NCI-H460 (cell line): ENCODE results near the gene PTGER4. TPM values are rescaled to one million over a fixed set of nuclear protein-coding genes. Genes with fewer than 3 reads are reported as not detected.
"Not testable (repeated sequence)": the region's sequence is repeated elsewhere in the genome, so short reads cannot be mapped to it uniquely, and the experiment has no call there.

ENCODE experiments used
- DNase-seq: peaks from one replicate; pipeline ENCODE4 v3.0.0-alpha.2; 2016; ENCODE audit warnings: low read depth; ENCODE audit errors: extremely low read depth
- polyA plus RNA-seq: library from polyadenylated mRNA; depleted of rRNA; stranded (reverse); fragments of >200 nt; gene quantifications from 2 replicates; pipeline ENCODE4 v1.2.3, GENCODE V29; 2014; cell fraction: nucleus; rRNA removed
- total RNA-seq: library from RNA; depleted of rRNA; stranded (reverse); fragments of >200 nt; shearing (Covaris generic); gene quantifications from 2 replicates; pipeline ENCODE4 v1.2.3, GENCODE V29; 2014; rRNA removed

The PTGER4 gene
- 1.6 and 3.1 TPM in 2 replicates for total RNA-seq
- polyA plus RNA-seq, result 0.42 and 4.3 TPM in 2 replicates

- no peak for DNase-seq
Observed at GRCh38 chr5:40679913-40680681, at the start of gene PTGER4. Gene PTGER4 (plus strand): TSS chr5:40679915. CDS start chr5:40680994, 1,079 bp downstream.

- DNase-seq, result no peak
Observed at GRCh38 chr5:40630126-40630525, 49.6 kb upstream of the PTGER4 start.

- DNase-seq, result no peak
Observed at GRCh38 chr5:40631236-40631635, 48.5 kb upstream of the PTGER4 start.

GRCh38 chr5:40634154-40634553 is 45.6 kb upstream of the PTGER4 start:
- no peak for DNase-seq

GRCh38 chr5:40634593-40634992 is 45.1 kb upstream of the PTGER4 start:
- no peak for DNase-seq

GRCh38 chr5:40639531-40639930 is 40.2 kb upstream of the PTGER4 start:
- DNase-seq, result not testable (repeated sequence)

- DNase-seq, result no peak
Observed at GRCh38 chr5:40646266-40646665, 33.4 kb upstream of the PTGER4 start.

- DNase-seq, result no peak
Observed at GRCh38 chr5:40648150-40648549, 31.6 kb upstream of the PTGER4 start.

GRCh38 chr5:40649463-40650030 is 30.2 kb upstream of the PTGER4 start:
- DNase-seq, result no peak

- no peak for DNase-seq
Observed at GRCh38 chr5:40651201-40651600, 28.5 kb upstream of the PTGER4 start.

GRCh38 chr5:40652441-40653220 is 27.1 kb upstream of the PTGER4 start:
- DNase-seq, result no peak

GRCh38 chr5:40653221-40654022 is 26.3 kb upstream of the PTGER4 start:
- no peak for DNase-seq

- DNase-seq, result no peak
Observed at GRCh38 chr5:40654377-40654991, 25.2 kb upstream of the PTGER4 start.

GRCh38 chr5:40655138-40655537 is 24.6 kb upstream of the PTGER4 start:
- DNase-seq, result no peak

- DNase-seq, result not testable (repeated sequence)
Observed at GRCh38 chr5:40656091-40656490, 23.6 kb upstream of the PTGER4 start.

- no peak for DNase-seq
Observed at GRCh38 chr5:40656766-40657165, 22.9 kb upstream of the PTGER4 start.

- no peak for DNase-seq
Observed at GRCh38 chr5:40660751-40661150, 19.0 kb upstream of the PTGER4 start.

GRCh38 chr5:40665635-40666298 is 13.9 kb upstream of the PTGER4 start:
- DNase-seq, result no peak

- no peak for DNase-seq
Observed at GRCh38 chr5:40666657-40667056, 13.1 kb upstream of the PTGER4 start.
